Osteocyte (in vitro differentiated cells): Measurements from ENCODE around the gene SLC38A4. TPM values are rescaled to one million over a fixed set of nuclear protein-coding genes. Genes with fewer than 3 reads are reported as not detected.

ENCODE experiments used
- DNase-seq: peaks from one replicate; pipeline ENCODE4 v3.0.0; 2021; ENCODE audit warnings: mixed read lengths; ENCODE audit not compliant: unreplicated experiment; ENCODE audit errors: extremely low spot score
- H3K27ac Mint-ChIP-seq: one replicate; pipeline ENCODE4 v1.8.0; 2021; ENCODE audit warnings: mild to moderate bottlenecking, mixed read lengths; ENCODE audit not compliant: unreplicated experiment
- H3K27me3 Mint-ChIP-seq: one replicate; pipeline ENCODE4 v1.8.0; 2021; ENCODE audit warnings: mixed read lengths; ENCODE audit not compliant: unreplicated experiment
- H3K36me3 Mint-ChIP-seq: one replicate; pipeline ENCODE4 v1.8.0; 2021; ENCODE audit warnings: mixed read lengths; ENCODE audit not compliant: unreplicated experiment
- H3K4me1 Mint-ChIP-seq: one replicate; pipeline ENCODE4 v1.8.0; 2021; ENCODE audit warnings: mixed read lengths; ENCODE audit not compliant: unreplicated experiment
- H3K4me3 Mint-ChIP-seq: one replicate; pipeline ENCODE4 v1.8.0; 2021; ENCODE audit warnings: mild to moderate bottlenecking, moderate library complexity, mixed read lengths; ENCODE audit not compliant: unreplicated experiment
- H3K9me3 Mint-ChIP-seq: one replicate; pipeline ENCODE4 v1.8.0; 2021; ENCODE audit warnings: mixed read lengths; ENCODE audit not compliant: unreplicated experiment
- CTCF ChIP-seq: fragments of 200-600 bp; sonication (generic); IDR thresholded peaks from 2 replicates; pipeline ENCODE4 v1.5.0; 2021; ENCODE audit warnings: antibody characterized with exemption, mild to moderate bottlenecking, moderate library complexity
- total RNA-seq: library from RNA; stranded (reverse); gene quantifications from 2 replicates; pipeline ENCODE4 v1.2.1, GENCODE V29; 2021

SLC38A4 gene
- total RNA-seq, 1 donor from 2014 or later = 11.4 TPM

DNA sequence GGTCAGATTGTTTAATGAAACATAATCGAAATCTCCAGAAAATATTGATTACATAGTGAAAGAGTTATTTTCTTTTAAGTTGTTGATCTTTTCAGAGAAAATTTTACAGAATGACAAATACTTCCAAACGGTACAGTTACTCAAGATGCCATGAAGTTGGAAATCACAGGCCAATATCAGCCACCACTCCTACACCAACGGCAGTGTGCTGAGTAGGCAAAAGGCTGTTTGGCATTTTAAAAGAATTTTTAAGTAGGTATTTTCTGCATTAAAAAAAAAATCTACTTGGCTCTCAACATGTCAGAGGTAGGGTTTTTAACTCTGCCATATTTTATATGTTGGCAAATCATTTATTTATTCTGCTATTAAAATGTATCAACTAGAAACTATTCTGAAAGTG, 21.7 kb downstream of the SLC38A4 start:
- Mint-ChIP-seq H3K27me3 (no peaks in the 10 kb centered on the region), H3K9me3 (peaks cover 13% of the 10 kb centered on the region), H3K27ac (no peak overlapping the region), H3K4me1 (peaks cover 36% of the 10 kb centered on the region), H3K4me3 (no peak overlapping the region), H3K36me3 (peaks cover 5% of the 10 kb centered on the region)
- no peak for DNase-seq
- TF ChIP-seq CTCF = no peak

GRCh38 chr12:46803517-46803916, 22.3 kb downstream of the SLC38A4 start:
- no peak overlapping the region for H3K4me3 Mint-ChIP-seq
- peaks cover 5% of the 10 kb centered on the region for H3K36me3 Mint-ChIP-seq
- TF ChIP-seq CTCF = no peak
- H3K27me3 Mint-ChIP-seq = no peaks in the 10 kb centered on the region
- H3K27ac Mint-ChIP-seq = no peak overlapping the region
- H3K4me1 Mint-ChIP-seq = peaks cover 36% of the 10 kb centered on the region
- no peak for DNase-seq
- peaks cover 13% of the 10 kb centered on the region for H3K9me3 Mint-ChIP-seq

DNA sequence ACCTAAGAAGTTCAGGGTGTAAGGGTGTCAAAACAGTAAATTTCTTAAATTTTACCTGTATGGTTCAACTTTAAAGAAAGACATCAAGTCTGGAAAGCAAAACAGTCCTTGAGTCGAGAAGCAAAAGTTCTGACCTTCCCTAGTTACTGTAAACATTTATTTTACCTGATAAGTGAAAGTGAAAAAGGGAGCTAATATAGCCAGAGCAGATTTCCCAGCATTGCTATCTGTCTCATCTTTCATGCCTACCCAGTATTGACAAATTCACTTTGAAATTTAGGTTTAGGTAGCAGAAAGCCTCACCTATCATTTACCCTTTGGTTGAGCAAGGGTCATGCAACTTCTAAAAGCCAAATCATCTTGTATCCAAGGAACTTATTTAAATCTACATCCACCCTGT, 24.5 kb downstream of the SLC38A4 start:
- TF ChIP-seq CTCF = no peak

GRCh38 chr12:46800160-46800559, 25.6 kb downstream of the SLC38A4 start:
- no peak overlapping the region for H3K4me3 Mint-ChIP-seq
- H3K27ac Mint-ChIP-seq = no peak overlapping the region
- no peaks in the 10 kb centered on the region for H3K27me3 Mint-ChIP-seq
- DNase-seq = no peak
- peaks cover 10% of the 10 kb centered on the region for H3K9me3 Mint-ChIP-seq
- peaks cover 12% of the 10 kb centered on the region for H3K36me3 Mint-ChIP-seq
- no peak for TF ChIP-seq CTCF
- H3K4me1 Mint-ChIP-seq = peaks cover 36% of the 10 kb centered on the region

More for the DNA sequence above, 24.5 kb downstream of the SLC38A4 start:
- Mint-ChIP-seq H3K27ac (no peak overlapping the region), H3K9me3 (peaks cover 6% of the 10 kb centered on the region), H3K4me1 (peaks cover 36% of the 10 kb centered on the region), H3K4me3 (no peak overlapping the region), H3K36me3 (peaks cover 11% of the 10 kb centered on the region), H3K27me3 (no peaks in the 10 kb centered on the region)
- no peak for DNase-seq

GRCh38 chr12:46798648-46799047, 27.1 kb downstream of the SLC38A4 start:
- no peak overlapping the region for H3K27ac Mint-ChIP-seq

More at GRCh38 chr12:46798648-46799047, 27.1 kb downstream of the SLC38A4 start:
- no peak for TF ChIP-seq CTCF
- Mint-ChIP-seq H3K4me3 (no peak overlapping the region), H3K4me1 (peaks cover 34% of the 10 kb centered on the region), H3K9me3 (peaks cover 21% of the 10 kb centered on the region), H3K36me3 (peaks cover 22% of the 10 kb centered on the region), H3K27me3 (no peaks in the 10 kb centered on the region)
- no peak for DNase-seq
